GM23338 (cell line): ENCODE data around the gene COL25A1. TPM values are rescaled to one million over a fixed set of nuclear protein-coding genes. Genes with fewer than 3 reads are reported as not detected.
"Not testable (repeated sequence)": the region's sequence is repeated elsewhere in the genome, so short reads cannot be mapped to it uniquely, and the experiment has no call there.

ENCODE experiments used
- ATAC-seq: fragments of 200-7000 bp; cut with Tn5 transposase; 3 replicates; pipeline ENCODE4 v1.9.1; 2020
- DNase-seq: peaks from one replicate; pipeline ENCODE4 v3.0.0-alpha.2; 2015; ENCODE audit warnings: low spot score
- H2AFZ ChIP-seq: fragments of 200-600 bp; sonication (generic); 2 replicates; pipeline ENCODE4 v1.8.0; 2016; ENCODE audit warnings: antibody characterized with exemption, mild to moderate bottlenecking, moderate library complexity
- H3F3A ChIP-seq: fragments of 200-600 bp; sonication (generic); replicated peaks from 2 replicates; pipeline ENCODE4 v1.8.0; 2017; ENCODE audit warnings: antibody characterized with exemption, mixed run types, low read depth
- H3K27ac ChIP-seq: fragments of 200-600 bp; sonication (generic); 2 replicates; pipeline ENCODE4 v1.6.1; 2016; ENCODE audit warnings: low read depth
- H3K27me3 ChIP-seq: fragments of 200-600 bp; sonication (generic); 2 replicates; pipeline ENCODE4 v1.8.0; 2016; ENCODE audit warnings: mild to moderate bottlenecking, mixed run types, moderate library complexity; ENCODE audit not compliant: insufficient read depth
- H3K36me3 ChIP-seq: fragments of 200-600 bp; sonication (generic); 2 replicates; pipeline ENCODE4 v1.8.0; 2016; ENCODE audit warnings: mild to moderate bottlenecking; ENCODE audit not compliant: insufficient read depth
- H3K4me1 ChIP-seq: fragments of 200-600 bp; sonication (generic); 2 replicates; pipeline ENCODE4 v1.8.0; 2016; ENCODE audit warnings: mild to moderate bottlenecking, moderate library complexity; ENCODE audit not compliant: insufficient read depth
- H3K4me2 ChIP-seq: fragments of 200-600 bp; sonication (generic); 2 replicates; pipeline ENCODE4 v1.7.1; 2017; ENCODE audit warnings: mixed run types
- H3K4me3 ChIP-seq: fragments of 200-600 bp; sonication (generic); 2 replicates; pipeline ENCODE4 v1.6.1; 2016; ENCODE audit warnings: mixed run types
- H3K79me2 ChIP-seq: fragments of 200-600 bp; sonication (generic); replicated peaks from 2 replicates; pipeline ENCODE4 v1.8.0; 2017; ENCODE audit warnings: mild to moderate bottlenecking; ENCODE audit not compliant: insufficient read depth
- H3K9me2 ChIP-seq: fragments of 200-600 bp; sonication (generic); 2 replicates; pipeline ENCODE4 v1.8.0; 2017; ENCODE audit not compliant: insufficient read depth
- H4K20me1 ChIP-seq: fragments of 200-600 bp; sonication (generic); replicated peaks from 2 replicates; pipeline ENCODE4 v1.8.0; 2017; ENCODE audit warnings: mild to moderate bottlenecking; ENCODE audit not compliant: insufficient read depth
- H3K27ac Mint-ChIP-seq: 2 replicates; pipeline ENCODE4 v1.8.0; 2020; ENCODE audit warnings: inconsistent platforms, mild to moderate bottlenecking, moderate library complexity, mixed read lengths
- H3K27me3 Mint-ChIP-seq: 3 replicates; pipeline ENCODE4 v1.8.0; 2022; ENCODE audit warnings: low read depth, mild to moderate bottlenecking, moderate library complexity, mixed read lengths, inconsistent platforms; ENCODE audit not compliant: insufficient read depth, poor library complexity
- H3K36me3 Mint-ChIP-seq: 3 replicates; pipeline ENCODE4 v1.8.0; 2021; ENCODE audit warnings: low read depth, mild to moderate bottlenecking, inconsistent platforms, moderate library complexity, mixed read lengths
- H3K4me1 Mint-ChIP-seq: 3 replicates; pipeline ENCODE4 v1.8.0; 2020; ENCODE audit warnings: mild to moderate bottlenecking, inconsistent platforms, mixed read lengths
- H3K4me3 Mint-ChIP-seq: 3 replicates; pipeline ENCODE4 v1.8.0; 2021; ENCODE audit warnings: moderate library complexity, mild to moderate bottlenecking, inconsistent platforms, mixed read lengths
- H3K9me3 Mint-ChIP-seq: 3 replicates; pipeline ENCODE4 v1.8.0; 2020; ENCODE audit warnings: moderate library complexity, mild to moderate bottlenecking, inconsistent platforms, mixed read lengths
- CREB1 ChIP-seq: fragments of 250-450 bp; sonication (Bioruptor Pico); IDR thresholded peaks from 2 replicates; pipeline ENCODE4 v1.5.0; 2020; ENCODE audit warnings: low read depth, mild to moderate bottlenecking, moderate library complexity
- CTCF ChIP-seq, 2 experiments: fragments of 200-600 bp in 1 of 2; sonication (generic) in 1 of 2; conservative IDR thresholded peaks; 2 replicates each; pipeline versions ENCODE4 v1.5.1 to v1.6.1; 2016 to 2017; ENCODE audit warnings: antibody characterized with exemption in 2 of 2, low read depth in 2 of 2, mild to moderate bottlenecking in 2 of 2, moderate library complexity in 1 of 2
- ETS1 ChIP-seq: IDR thresholded peaks from 2 replicates; pipeline ENCODE4 v1.6.1; 2016; ENCODE audit warnings: antibody characterized with exemption
- EZH2 ChIP-seq: fragments of 200-600 bp; sonication (generic); IDR thresholded peaks from one replicate; pipeline ENCODE4 v1.8.0; 2017; ENCODE audit warnings: antibody characterized with exemption, mild to moderate bottlenecking, low read depth; ENCODE audit not compliant: unreplicated experiment
- EZH2phosphoT487 ChIP-seq: fragments of 200-600 bp; sonication (generic); IDR thresholded peaks from one replicate; pipeline ENCODE4 v1.8.1; 2018; ENCODE audit warnings: antibody characterized with exemption; ENCODE audit not compliant: unreplicated experiment
- NANOG ChIP-seq: IDR thresholded peaks from 2 replicates; pipeline ENCODE4 v1.6.1; 2016; ENCODE audit warnings: antibody characterized with exemption, borderline replicate concordance
- POLR2AphosphoS5 ChIP-seq: IDR thresholded peaks from 2 replicates; pipeline ENCODE4 v1.6.1; 2016; ENCODE audit warnings: antibody characterized with exemption, low read depth
- REST ChIP-seq: IDR thresholded peaks from one replicate; pipeline ENCODE4 v1.6.1; 2018; ENCODE audit warnings: antibody characterized with exemption; ENCODE audit not compliant: unreplicated experiment
- STAT1 ChIP-seq: IDR thresholded peaks from one replicate; pipeline ENCODE4 v1.6.1; 2016; ENCODE audit warnings: antibody characterized with exemption; ENCODE audit not compliant: unreplicated experiment
- ZNF114 ChIP-seq: fragments of 250-450 bp; sonication (Bioruptor Pico); IDR thresholded peaks from 2 replicates; pipeline ENCODE4 v1.5.0; 2020; ENCODE audit warnings: mild to moderate bottlenecking, moderate library complexity
- ZNF331 ChIP-seq: fragments of 250-450 bp; sonication (Bioruptor Pico); IDR thresholded peaks from 2 replicates; pipeline ENCODE4 v1.5.0; 2020; ENCODE audit warnings: low read depth, mild to moderate bottlenecking, moderate library complexity
- polyA plus RNA-seq: library from polyadenylated mRNA; unstranded; fragments of >200 nt; fragmentation: Nextera tagmentation; extraction: Ambion mirVana; gene quantifications from 2 replicates; pipeline ENCODE4 v1.2.1, GENCODE V29; 2016
- total RNA-seq: library from RNA; depleted of rRNA; stranded (reverse); fragments of >200 nt; shearing (Covaris generic); gene quantifications from 2 replicates; pipeline ENCODE4 v1.2.3, GENCODE V29; 2014

The COL25A1 gene
- total and polyA plus RNA-seq, 2 experiments from 2014 or later = 3.9 to 5.6 TPM

GRCh38 chr4:109146499-109146898 is 156.0 kb downstream of the COL25A1 start:
- Mint-ChIP-seq H3K4me1 (peaks cover 18% of the 10 kb centered on the region), H3K27me3 (no peaks in the 10 kb centered on the region), H3K27ac (no peak overlapping the region), H3K9me3 (no peaks in the 10 kb centered on the region; the same call in 2 of the 3 replicates), H3K4me3 (no peak overlapping the region), H3K36me3 (no peaks in the 10 kb centered on the region; the same call in 2 of the 3 replicates)
- Histone ChIP-seq H3K4me1 (peaks cover 24% of the 10 kb centered on the region), H3K27ac (no peak overlapping the region), H3F3A (no peaks in the 10 kb centered on the region), H3K36me3 (no peaks in the 10 kb centered on the region), H3K27me3 (no peaks in the 10 kb centered on the region), H3K9me2 (no peaks in the 10 kb centered on the region), H4K20me1 (no peaks in the 10 kb centered on the region), H3K4me3 (no peak overlapping the region), H2AFZ (no peak overlapping the region), H3K79me2 (no peaks in the 10 kb centered on the region), H3K4me2 (peak overlapping the region; percentile 48)
- ATAC-seq (no peak), DNase-seq (no peak)
- TF ChIP-seq POLR2AphosphoS5 (no peak), EZH2 (no peak), ZNF114 (CRISPR knock-in tag) (no peak), ZNF331 (no peak), NANOG (no peak), CREB1 (CRISPR knock-in tag) (no peak), EZH2phosphoT487 (no peak), ETS1 (no peak), CTCF (conservative IDR thresholded peaks at IDR 0.05; ENCODE audit: low read depth in 2 of 2) (no peak), REST (no peak), STAT1 (no peak)

GRCh38 chr4:109138125-109138524 is 164.3 kb downstream of the COL25A1 start:
- H3K9me3 Mint-ChIP-seq, H3K4me3 Mint-ChIP-seq, H2AFZ ChIP-seq, H3K36me3 ChIP-seq, H3K4me2 ChIP-seq, ATAC-seq, H3K27me3 Mint-ChIP-seq, H3K27ac ChIP-seq, DNase-seq, H4K20me1 ChIP-seq, H3K4me3 ChIP-seq, H3K27me3 ChIP-seq, H3F3A ChIP-seq, H3K9me2 ChIP-seq, H3K27ac Mint-ChIP-seq, H3K4me1 Mint-ChIP-seq, H3K36me3 Mint-ChIP-seq, H3K79me2 ChIP-seq, H3K4me1 ChIP-seq: not testable (repeated sequence)
